ENCODE data around the gene SELENOM. TPM values are rescaled to one million over a fixed set of nuclear protein-coding genes. Genes with fewer than 3 reads are reported as not detected.
"Not testable (repeated sequence)": the region's sequence is repeated elsewhere in the genome, so short reads cannot be mapped to it uniquely, and the experiment has no call there.

SELENOM gene
- total and polyA plus RNA-seq, 4 donors: 368 to 1,228 (median 666) TPM

DNA sequence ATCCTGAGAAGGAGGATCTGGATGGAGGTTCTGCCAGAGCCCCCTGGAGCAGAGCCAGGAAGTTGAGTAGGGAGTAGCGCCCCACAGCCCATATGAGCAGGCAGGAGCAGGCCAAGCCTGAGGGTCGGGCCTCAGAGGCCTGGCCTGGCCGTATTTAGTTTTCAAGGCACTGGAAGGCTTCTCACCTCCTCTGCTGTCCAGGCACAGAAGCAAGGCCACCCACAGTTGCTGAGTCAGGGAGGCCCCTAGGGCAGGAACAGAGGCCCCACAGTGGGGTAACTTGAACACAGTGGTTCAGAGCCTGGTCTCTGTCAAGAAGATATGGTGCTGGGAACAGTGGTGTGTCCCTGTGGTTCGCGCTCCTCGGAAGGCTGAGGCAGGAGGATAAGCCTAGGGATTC, 47.7 kb downstream of the SELENOM start:
- H3K9me3 ChIP-seq (ENCODE audit: control insufficient read depth, low read length); H3K4me3 ChIP-seq (ENCODE audit: low read length in 2 of 2); DNase-seq; intact Hi-C loops (cut with DNase I); H3K27ac ChIP-seq (ENCODE audit: low read depth in 1 of 2, low read length in 2 of 2); H3K36me3 ChIP-seq (ENCODE audit: control insufficient read depth in 1 of 2, insufficient read depth in 2 of 2, low read length in 1 of 2); H3K27me3 ChIP-seq (ENCODE audit: control insufficient read depth in 1 of 2, insufficient read depth in 2 of 2, low read length in 1 of 2); ATAC-seq (ENCODE audit: low FRiP score); H3K4me1 ChIP-seq (ENCODE audit: control insufficient read depth in 1 of 2, insufficient read depth in 2 of 2, low read length in 2 of 2): not testable (repeated sequence)
- 44 to 60% methylated on average over 6 of the region's 6 CpGs for WGBS, 2 donors

DNA sequence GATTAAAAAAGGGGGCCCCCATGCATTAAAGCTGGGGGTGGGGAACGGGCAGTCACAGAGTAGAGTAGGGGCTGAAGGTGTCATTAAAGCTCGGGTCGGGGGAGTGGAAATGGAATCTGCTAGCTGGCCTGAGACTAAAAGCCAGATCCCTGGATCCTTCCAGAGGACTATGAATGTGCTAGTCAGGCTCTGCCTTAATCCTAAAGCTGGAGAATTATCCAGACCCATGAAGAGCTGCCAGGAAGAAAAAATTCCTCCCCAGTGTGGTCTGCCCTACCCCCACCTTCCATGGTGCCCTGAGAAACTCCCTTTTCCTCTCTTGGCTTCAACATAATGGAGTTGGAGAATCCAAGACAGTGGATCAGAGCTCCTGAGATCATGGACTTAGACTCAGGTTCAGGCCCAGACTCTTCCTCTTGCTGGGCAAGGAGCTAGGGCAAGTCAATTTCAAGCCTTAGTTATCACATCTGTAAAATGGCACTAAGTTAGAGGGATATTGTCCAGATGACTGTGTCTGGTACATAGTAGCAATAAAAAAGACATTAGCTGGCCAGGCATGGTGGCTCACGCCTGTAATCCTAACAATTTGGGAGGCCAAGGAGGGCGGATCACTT, 50.3 kb downstream of the SELENOM start:
- no peaks in the 10 kb centered on the region for H3K4me1 ChIP-seq (ENCODE audit: control insufficient read depth in 1 of 2, insufficient read depth in 2 of 2, low read length in 2 of 2)
- intact Hi-C loops (cut with DNase I): no loop called here
- no peak overlapping the region for H3K4me3 ChIP-seq (ENCODE audit: low read length in 2 of 2)
- DNase-seq (no peak), ATAC-seq (ENCODE audit: low FRiP score) (no peak)
- no peaks in the 10 kb centered on the region for H3K36me3 ChIP-seq (ENCODE audit: control insufficient read depth in 1 of 2, insufficient read depth in 2 of 2, low read length in 1 of 2)
- H3K9me3 ChIP-seq (ENCODE audit: control insufficient read depth, low read length): no peaks in the 10 kb centered on the region
- H3K27ac ChIP-seq (ENCODE audit: low read depth in 1 of 2, low read length in 2 of 2): peak overlapping the region in 1 of 2 donors; percentile 86
- WGBS, 2 donors: 42 to 45% methylated on average over 5 of the region's 5 CpGs
- H3K27me3 ChIP-seq (ENCODE audit: control insufficient read depth in 1 of 2, insufficient read depth in 2 of 2, low read length in 1 of 2): no peaks in the 10 kb centered on the region

DNA sequence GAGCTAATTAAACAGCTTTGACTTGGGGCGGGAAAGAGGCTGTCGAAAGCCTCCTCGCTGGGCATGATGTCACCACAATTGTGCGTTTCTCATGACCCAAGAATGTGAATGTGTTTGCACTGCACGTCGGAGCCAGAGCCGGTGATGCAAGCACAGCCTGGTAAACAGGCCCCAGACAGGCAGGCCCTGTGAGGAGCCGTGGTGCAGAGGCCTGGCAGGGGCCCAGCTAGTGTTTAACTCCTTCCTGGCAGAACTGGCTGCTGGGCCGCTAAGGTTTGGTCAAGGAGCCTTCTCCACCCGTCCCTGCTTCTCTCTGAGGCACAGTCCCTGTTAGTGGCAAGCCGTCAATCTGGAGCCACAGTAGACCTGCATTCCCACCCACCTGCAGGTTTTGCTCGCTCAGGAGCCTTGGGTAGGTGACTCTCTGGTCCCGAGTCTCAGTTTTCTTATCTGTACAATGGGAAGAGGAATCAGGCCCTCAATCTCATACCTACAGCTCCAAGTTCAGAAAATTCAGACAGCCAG, 51.7 kb downstream of the SELENOM start:
- 15% methylated on average over 13 of the region's 13 CpGs for WGBS, 2 donors
- no peaks in the 10 kb centered on the region for H3K4me1 ChIP-seq (ENCODE audit: control insufficient read depth in 1 of 2, insufficient read depth in 2 of 2, low read length in 2 of 2)
- intact Hi-C loops (cut with DNase I): loop anchor here in 1 of 2 donors (2.0 kb wide), 1 partner anchor 25 kb away; the partner anchor contains the start of gene SMTN

DNA sequence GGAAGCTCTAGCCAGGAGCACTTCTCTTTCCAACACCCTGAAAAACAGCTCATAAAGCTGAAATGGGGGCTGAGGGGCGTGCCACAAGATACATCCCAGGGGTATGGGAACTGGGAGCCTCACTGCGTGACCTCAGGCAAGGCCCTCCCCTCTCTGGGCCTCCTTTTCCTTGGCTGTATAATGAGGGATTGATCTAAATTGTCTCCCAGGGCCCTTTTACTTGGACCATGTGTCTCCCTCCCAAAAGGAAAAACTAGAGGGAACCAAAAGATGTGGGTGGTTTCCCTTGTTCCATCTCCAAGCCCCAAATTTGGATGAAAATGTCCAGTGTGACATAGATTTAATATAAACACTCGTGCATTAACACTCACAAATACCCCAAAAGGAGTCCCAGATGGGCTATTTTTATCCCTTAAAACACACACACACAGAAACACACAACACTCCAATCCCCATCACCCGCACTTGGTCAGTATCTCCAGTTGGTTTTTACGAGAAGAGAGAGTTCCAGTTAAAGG, 52.2 kb downstream of the SELENOM start:
- Histone ChIP-seq H3K9me3 (ENCODE audit: control insufficient read depth, low read length) (no peaks in the 10 kb centered on the region), H3K4me1 (ENCODE audit: control insufficient read depth in 1 of 2, insufficient read depth in 2 of 2, low read length in 2 of 2) (no peaks in the 10 kb centered on the region), H3K27me3 (ENCODE audit: control insufficient read depth in 1 of 2, insufficient read depth in 2 of 2, low read length in 1 of 2) (no peaks in the 10 kb centered on the region), H3K4me3 (ENCODE audit: low read length in 2 of 2) (no peak overlapping the region), H3K27ac (ENCODE audit: low read depth in 1 of 2, low read length in 2 of 2) (peak overlapping the region; percentile 91 to 96), H3K36me3 (ENCODE audit: control insufficient read depth in 1 of 2, insufficient read depth in 2 of 2, low read length in 1 of 2) (no peaks in the 10 kb centered on the region)
- 23 to 25% methylated on average over 5 of the region's 5 CpGs for WGBS, 2 donors
- ATAC-seq (ENCODE audit: low FRiP score) (peak; percentile 44), DNase-seq (no peak)
- intact Hi-C loops (cut with DNase I): loop anchor here in 1 of 2 donors (2.0 kb wide), 1 partner anchor 26 kb away; the partner anchor contains the start of gene SMTN

More for the DNA sequence above, 51.7 kb downstream of the SELENOM start:
- no peaks in the 10 kb centered on the region for H3K27me3 ChIP-seq (ENCODE audit: control insufficient read depth in 1 of 2, insufficient read depth in 2 of 2, low read length in 1 of 2)
- no peaks in the 10 kb centered on the region for H3K36me3 ChIP-seq (ENCODE audit: control insufficient read depth in 1 of 2, insufficient read depth in 2 of 2, low read length in 1 of 2)
- ATAC-seq (ENCODE audit: low FRiP score): peak; percentile 96
- peak; percentile 94 to 95 for DNase-seq
- peak overlapping the region; percentile 48 to 68 for H3K27ac ChIP-seq (ENCODE audit: low read depth in 1 of 2, low read length in 2 of 2)
- H3K9me3 ChIP-seq (ENCODE audit: control insufficient read depth, low read length): no peaks in the 10 kb centered on the region
- H3K4me3 ChIP-seq (ENCODE audit: low read length in 2 of 2): no peak overlapping the region

Other genes with a start within 250 kb of the SELENOM start
- 10 to 100 TPM; 28.3 to 37.7 TPM for gene MORC2, start 138.8 kb downstream of the SELENOM start, total RNA-seq
- gene MORC2, start 138.8 kb downstream of the SELENOM start, polyA plus RNA-seq: 10 to 100 TPM in 1 of 2 donors, 1 to 10 TPM in 1; 7.8 to 29.7 TPM
- 10 to 100 TPM; 86.1 to 89.4 TPM for gene TUG1, start 138.3 kb downstream of the SELENOM start, total RNA-seq
- gene TUG1, start 138.3 kb downstream of the SELENOM start, polyA plus RNA-seq: 10 to 100 TPM; 10.6 to 68.0 TPM
- 1,000 to 10,000 TPM in 1 of 2 donors, 100 to 1,000 TPM in 1; 588 to 1,240 TPM for gene SMTN, start 26.2 kb downstream of the SELENOM start, total RNA-seq
- gene SMTN, start 26.2 kb downstream of the SELENOM start, polyA plus RNA-seq: 100 to 1,000 TPM in 1 of 2 donors, 10 to 100 TPM in 1; 97.7 to 554 TPM
- gene INPP5J, start 15.4 kb upstream of the SELENOM start, total RNA-seq: 1 to 10 TPM; 2.4 to 3.3 TPM
- 1 to 10 TPM; 7.6 to 8.3 TPM for gene INPP5J, start 15.4 kb upstream of the SELENOM start, polyA plus RNA-seq
- not detected for gene PLA2G3, start 32.9 kb upstream of the SELENOM start, total RNA-seq
- gene PLA2G3, start 32.9 kb upstream of the SELENOM start, polyA plus RNA-seq: under 1 TPM in 1 of 2 donors, not detected in 1; 0.33 TPM
- 10 to 100 TPM; 42.8 to 62.5 TPM for gene RNF185, start 52.6 kb upstream of the SELENOM start, total RNA-seq
- 10 to 100 TPM; 26.3 to 36.1 TPM for gene RNF185, start 52.6 kb upstream of the SELENOM start, polyA plus RNA-seq
- 10 to 100 TPM; 35.4 to 55.2 TPM for gene LIMK2, start 104.7 kb upstream of the SELENOM start, total RNA-seq
- gene LIMK2, start 104.7 kb upstream of the SELENOM start, polyA plus RNA-seq: 10 to 100 TPM; 10.9 to 28.8 TPM
- 10 to 100 TPM; 14.1 to 41.6 TPM for gene PIK3IP1, start 184.9 kb upstream of the SELENOM start, total RNA-seq
- 10 to 100 TPM; 16.8 to 44.9 TPM for gene PIK3IP1, start 184.9 kb upstream of the SELENOM start, polyA plus RNA-seq
- 10 to 100 TPM; 14.1 to 17.6 TPM for gene PATZ1, start 238.8 kb upstream of the SELENOM start, total RNA-seq
- gene PATZ1, start 238.8 kb upstream of the SELENOM start, polyA plus RNA-seq: 10 to 100 TPM in 1 of 2 donors, 1 to 10 TPM in 1; 3.3 to 11.5 TPM

Data from aorta (tissue), 5 donors.